ENCODE results near the gene SDC1.
"Not testable (repeated sequence)": the region's sequence is repeated elsewhere in the genome, so short reads cannot be mapped to it uniquely, and the experiment has no call there.

SDC1 gene

DNA sequence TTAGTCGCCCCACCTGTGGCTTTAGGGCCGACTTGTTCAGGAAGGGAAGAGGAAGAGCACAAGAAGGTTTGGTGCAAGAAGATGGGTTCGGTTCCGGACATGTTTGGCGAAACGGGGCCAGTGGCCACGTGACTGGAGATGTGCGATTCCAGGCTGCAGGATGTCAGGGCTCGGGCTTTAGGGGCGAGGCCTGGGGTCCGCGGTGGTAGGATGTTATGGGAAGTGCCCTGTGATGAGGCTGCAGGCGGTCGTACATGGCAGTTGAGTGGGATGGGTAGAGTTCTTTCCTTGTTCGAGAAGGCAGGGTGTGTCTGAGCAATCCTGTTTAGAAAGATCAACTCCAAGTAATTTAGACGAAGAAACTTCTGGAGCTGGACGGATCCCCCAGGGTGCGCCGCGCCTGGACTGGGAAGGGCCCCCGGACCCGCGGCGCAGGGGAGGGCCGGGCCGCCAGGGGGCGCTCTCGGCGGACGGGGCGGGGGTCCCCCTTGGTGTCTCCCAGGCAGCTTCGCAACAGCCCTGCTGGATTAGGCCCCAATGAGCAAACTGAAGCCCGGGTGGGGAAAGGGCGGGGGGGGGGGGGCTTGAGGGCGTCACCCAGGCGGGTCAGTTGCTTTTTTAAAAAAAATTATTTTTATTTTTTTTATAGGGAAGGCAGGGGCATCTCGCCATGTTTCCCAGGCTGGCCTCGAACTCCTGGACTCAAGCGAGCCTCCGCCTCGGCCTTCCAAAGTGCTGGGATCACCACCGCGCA is 17.2 kb upstream of the SDC1 start:
- H3K36me3 Mint-ChIP-seq (ENCODE audit: low read depth), result peaks cover 10% of the 10 kb centered on the region
- no peak overlapping the region for H3K4me3 Mint-ChIP-seq
- peaks cover 7% of the 10 kb centered on the region for H3K4me1 Mint-ChIP-seq
- H3K27me3 Mint-ChIP-seq (ENCODE audit: low read depth, poor library complexity), result peaks cover 6% of the 10 kb centered on the region
- peak; percentile 28 for DNase-seq
- H3K27ac Mint-ChIP-seq, result no peak overlapping the region
- TF ChIP-seq, protein P1, sequence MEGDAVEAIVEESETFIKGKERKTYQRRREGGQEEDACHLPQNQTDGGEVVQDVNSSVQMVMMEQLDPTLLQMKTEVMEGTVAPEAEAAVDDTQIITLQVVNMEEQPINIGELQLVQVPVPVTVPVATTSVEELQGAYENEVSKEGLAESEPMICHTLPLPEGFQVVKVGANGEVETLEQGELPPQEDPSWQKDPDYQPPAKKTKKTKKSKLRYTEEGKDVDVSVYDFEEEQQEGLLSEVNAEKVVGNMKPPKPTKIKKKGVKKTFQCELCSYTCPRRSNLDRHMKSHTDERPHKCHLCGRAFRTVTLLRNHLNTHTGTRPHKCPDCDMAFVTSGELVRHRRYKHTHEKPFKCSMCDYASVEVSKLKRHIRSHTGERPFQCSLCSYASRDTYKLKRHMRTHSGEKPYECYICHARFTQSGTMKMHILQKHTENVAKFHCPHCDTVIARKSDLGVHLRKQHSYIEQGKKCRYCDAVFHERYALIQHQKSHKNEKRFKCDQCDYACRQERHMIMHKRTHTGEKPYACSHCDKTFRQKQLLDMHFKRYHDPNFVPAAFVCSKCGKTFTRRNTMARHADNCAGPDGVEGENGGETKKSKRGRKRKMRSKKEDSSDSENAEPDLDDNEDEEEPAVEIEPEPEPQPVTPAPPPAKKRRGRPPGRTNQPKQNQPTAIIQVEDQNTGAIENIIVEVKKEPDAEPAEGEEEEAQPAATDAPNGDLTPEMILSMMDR (IDR thresholded peaks at IDR 0.05), result peak; percentile 40
- H3K9me3 Mint-ChIP-seq, result peaks cover 15% of the 10 kb centered on the region

DNA sequence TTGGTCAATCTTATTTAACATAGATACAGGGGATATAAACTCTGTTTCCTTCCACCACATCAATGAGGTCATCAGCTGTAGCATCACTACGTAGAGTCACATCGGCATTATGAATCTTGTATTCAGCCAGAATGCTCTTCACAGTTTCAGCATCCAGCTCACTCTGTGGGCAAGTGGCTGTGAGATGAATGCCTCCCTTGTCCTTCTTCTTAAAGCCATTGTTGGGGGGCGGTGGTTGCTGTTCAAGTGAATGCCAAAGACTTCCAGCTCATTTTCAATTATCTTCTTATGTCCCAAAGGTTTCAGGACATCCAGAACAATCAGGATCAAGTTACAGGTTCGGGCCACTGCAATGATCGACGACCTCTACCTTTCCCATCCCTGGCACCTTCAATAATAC is 15.4 kb upstream of the SDC1 start:
- H3K27ac Mint-ChIP-seq; H3K36me3 Mint-ChIP-seq (ENCODE audit: low read depth); H3K4me3 Mint-ChIP-seq; H3K27me3 Mint-ChIP-seq (ENCODE audit: low read depth, poor library complexity); DNase-seq: not testable (repeated sequence)
- peaks cover 15% of the 10 kb centered on the region for H3K9me3 Mint-ChIP-seq
- H3K4me1 Mint-ChIP-seq, result peaks cover 14% of the 10 kb centered on the region

DNA sequence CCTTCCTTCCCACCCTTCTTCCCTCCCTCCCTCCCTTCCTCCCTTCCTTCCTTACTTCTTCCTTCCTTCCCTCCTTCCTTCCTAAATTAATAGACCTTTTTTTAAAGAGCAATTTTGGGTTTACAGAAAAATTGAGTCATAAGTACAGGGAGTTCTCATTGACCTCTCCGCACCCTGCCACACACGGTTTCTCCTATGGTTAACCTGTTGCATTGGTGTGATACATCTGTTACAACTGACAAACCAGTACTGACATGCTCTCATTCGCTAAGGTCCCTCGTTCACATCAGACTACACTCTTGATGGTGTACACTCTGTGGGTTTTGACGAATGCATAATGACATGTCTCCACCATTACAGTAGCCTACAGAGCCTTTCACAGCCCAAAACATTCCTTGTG is 11.6 kb upstream of the SDC1 start:
- TF ChIP-seq, protein P1 (IDR thresholded peaks at IDR 0.05), result no peak
- H3K27ac Mint-ChIP-seq, result no peak overlapping the region
- H3K4me3 Mint-ChIP-seq, result no peak overlapping the region
- H3K4me1 Mint-ChIP-seq, result peaks cover 7% of the 10 kb centered on the region
- no peaks in the 10 kb centered on the region for H3K27me3 Mint-ChIP-seq (ENCODE audit: low read depth, poor library complexity)
- H3K9me3 Mint-ChIP-seq, result peaks cover 15% of the 10 kb centered on the region
- H3K36me3 Mint-ChIP-seq (ENCODE audit: low read depth), result peaks cover 5% of the 10 kb centered on the region
- no peak for DNase-seq

DNA sequence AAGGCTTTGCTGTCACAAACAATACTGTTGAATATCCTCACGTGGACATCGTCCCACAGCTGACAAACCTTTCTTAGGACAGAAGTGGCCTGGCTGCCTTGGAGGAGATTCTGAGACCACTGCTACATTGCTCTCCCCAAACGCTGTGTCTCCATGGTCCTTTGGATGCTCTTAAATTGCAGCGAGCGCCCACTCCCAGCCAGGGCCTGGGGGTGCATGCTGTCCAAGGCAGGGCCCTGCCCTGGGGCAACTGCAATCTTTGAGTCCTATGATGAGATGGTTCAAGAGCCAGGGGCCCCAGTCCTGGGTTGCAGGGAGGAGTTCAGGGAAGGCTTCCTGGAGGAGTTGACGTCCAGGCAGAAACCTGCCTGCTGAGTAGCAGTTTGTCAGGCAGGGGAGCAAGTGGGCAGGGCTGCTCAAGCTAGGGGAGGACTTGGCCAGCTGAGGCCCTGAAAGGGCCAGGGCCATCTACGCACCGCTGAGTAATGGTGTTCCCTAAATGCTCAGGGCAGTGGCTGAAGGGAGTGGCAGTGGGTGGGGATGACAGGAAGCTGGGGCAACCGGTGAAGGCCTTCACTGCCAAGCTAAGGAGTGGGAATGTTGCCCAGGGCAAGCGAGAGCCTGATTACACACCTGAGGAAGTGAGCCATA is 10.8 kb upstream of the SDC1 start:
- peaks cover 1% of the 10 kb centered on the region for H3K27me3 Mint-ChIP-seq (ENCODE audit: low read depth, poor library complexity)
- TF ChIP-seq, protein P1 (IDR thresholded peaks at IDR 0.05), result no peak
- peaks cover 16% of the 10 kb centered on the region for H3K9me3 Mint-ChIP-seq
- no peak for DNase-seq
- peaks cover 12% of the 10 kb centered on the region for H3K4me1 Mint-ChIP-seq
- H3K4me3 Mint-ChIP-seq, result no peak overlapping the region
- H3K36me3 Mint-ChIP-seq (ENCODE audit: low read depth), result peaks cover 5% of the 10 kb centered on the region
- no peak overlapping the region for H3K27ac Mint-ChIP-seq

DNA sequence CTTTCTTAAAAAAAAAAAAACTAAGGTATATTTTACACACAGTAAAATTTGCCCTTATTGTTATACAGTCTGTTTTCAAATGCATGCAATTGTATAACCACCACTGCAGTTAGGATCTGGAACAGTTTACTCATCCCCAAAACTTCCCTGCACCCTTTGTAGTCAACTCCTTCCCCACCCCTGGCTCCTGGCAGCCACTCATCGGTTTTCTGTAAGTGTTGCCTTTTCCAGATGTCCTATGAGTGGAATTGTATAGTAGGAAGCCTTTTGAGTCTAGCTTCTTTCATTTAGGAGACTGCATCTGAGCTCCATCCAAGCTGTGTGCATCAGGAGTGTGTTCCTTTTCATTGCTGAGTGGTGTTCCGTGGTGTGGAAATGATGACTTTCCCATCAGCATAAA is 9.7 kb upstream of the SDC1 start:
- H3K4me1 Mint-ChIP-seq, result peaks cover 12% of the 10 kb centered on the region
- H3K27ac Mint-ChIP-seq; H3K27me3 Mint-ChIP-seq (ENCODE audit: low read depth, poor library complexity); H3K4me3 Mint-ChIP-seq; H3K36me3 Mint-ChIP-seq (ENCODE audit: low read depth); DNase-seq: not testable (repeated sequence)
- H3K9me3 Mint-ChIP-seq, result peaks cover 18% of the 10 kb centered on the region

DNA sequence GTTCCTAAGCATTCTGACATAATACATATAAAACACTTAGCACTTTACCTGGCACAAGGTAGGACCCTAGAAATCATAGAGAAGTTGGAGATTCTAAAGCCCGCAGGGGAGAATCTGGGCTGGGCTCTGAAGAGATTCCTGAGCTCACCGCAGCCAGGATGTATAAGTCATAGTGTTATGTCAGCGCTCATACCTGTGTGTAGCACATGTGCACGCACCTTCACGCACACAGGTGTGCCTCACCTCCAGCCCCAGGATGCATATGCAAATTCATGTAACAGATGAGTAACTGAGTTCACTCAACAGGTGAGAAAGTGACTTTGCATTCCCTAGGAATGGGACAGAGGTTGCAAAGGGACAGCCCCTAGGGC is 7.9 kb upstream of the SDC1 start:
- DNase-seq, result no peak
- Mint-ChIP-seq H3K4me3 (no peak overlapping the region), H3K27me3 (ENCODE audit: low read depth, poor library complexity) (peaks cover 4% of the 10 kb centered on the region), H3K9me3 (peaks cover 9% of the 10 kb centered on the region), H3K27ac (no peak overlapping the region), H3K4me1 (peaks cover 12% of the 10 kb centered on the region), H3K36me3 (ENCODE audit: low read depth) (peaks cover 2% of the 10 kb centered on the region)
- TF ChIP-seq, protein P1 (IDR thresholded peaks at IDR 0.05), result no peak

DNA sequence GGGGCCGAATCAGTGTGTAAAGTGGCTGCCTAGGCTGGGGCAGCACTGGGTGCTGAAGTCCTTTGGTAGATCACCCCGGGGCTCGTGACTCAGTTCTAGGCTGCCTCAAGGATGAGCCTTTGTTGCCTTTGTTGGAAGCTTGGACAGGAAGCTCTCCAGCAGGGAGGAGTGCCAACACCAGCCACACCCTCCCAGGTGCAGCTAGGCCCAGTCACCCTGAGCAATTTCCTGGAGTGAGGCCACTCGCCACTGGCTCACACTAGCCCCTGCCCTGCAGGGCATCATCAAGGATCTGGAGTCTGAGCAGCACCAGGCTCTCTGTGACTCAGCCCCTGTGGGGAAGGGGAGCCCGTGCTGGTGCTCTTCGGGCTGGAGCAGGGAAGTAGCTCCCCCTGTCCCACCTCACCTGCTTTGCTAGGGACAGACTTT is 6.7 kb upstream of the SDC1 start:
- DNase-seq, result no peak
- peaks cover 7% of the 10 kb centered on the region for H3K4me1 Mint-ChIP-seq
- H3K36me3 Mint-ChIP-seq (ENCODE audit: low read depth), result no peaks in the 10 kb centered on the region
- TF ChIP-seq, protein P1 (IDR thresholded peaks at IDR 0.05), result no peak
- H3K27me3 Mint-ChIP-seq (ENCODE audit: low read depth, poor library complexity), result peaks cover 4% of the 10 kb centered on the region
- H3K27ac Mint-ChIP-seq, result no peak overlapping the region
- H3K4me3 Mint-ChIP-seq, result no peak overlapping the region
- H3K9me3 Mint-ChIP-seq, result peaks cover 7% of the 10 kb centered on the region
